ENCODE results near the gene C7.

DNA sequence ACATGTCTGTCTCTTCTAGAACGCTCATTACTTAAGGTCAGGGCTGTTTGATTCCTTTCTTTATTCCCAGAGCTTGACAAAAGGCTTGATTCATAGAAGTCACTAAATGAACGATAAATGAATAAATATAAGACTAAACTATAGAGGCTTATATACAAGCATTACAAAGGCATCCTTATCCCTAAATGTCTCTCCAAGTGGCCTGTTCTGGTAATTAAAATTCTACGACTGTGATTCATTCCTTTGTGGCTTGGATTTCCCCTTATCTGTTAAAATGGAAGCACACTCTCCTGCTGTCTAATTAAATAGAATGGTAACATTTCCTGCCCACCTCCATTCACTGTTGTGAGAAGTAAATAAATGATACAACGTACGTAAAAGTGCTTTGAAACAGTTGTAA lies 49.5 kb downstream of the C7 start:
- TF ChIP-seq EP300 (IDR thresholded peaks at IDR 0.05) (no peak), CTCF (IDR thresholded peaks at IDR 0.05) (no peak), POLR2AphosphoS5 (IDR thresholded peaks at IDR 0.05) (no peak), POLR2A (IDR thresholded peaks at IDR 0.05) (no peak)
